GM12878 (cell line): ENCODE measurements around the gene UBE2J2. TPM values are rescaled to one million over a fixed set of nuclear protein-coding genes. Genes with fewer than 3 reads are reported as not detected.
A peak's percentile ranks its signal among the peaks of the same experiment; 100 is the strongest.

Experiments used
- ATAC-seq: fragments of 200-7000 bp; cut with Tn5 transposase; 3 replicates; pipeline ENCODE4 v1.9.1; 2020; ENCODE audit warnings: mild to moderate bottlenecking, moderate library complexity
- BruUV-seq: library from RNA; stranded (reverse); fragments of 400-500 nt; replicated peaks from 2 replicates; lab custom pipeline; 2021; lab: Mats Ljungman, UMichigan
- CTCF ChIA-PET: fragments of 300-600 bp; sonication (Branson Sonifier 250); formaldehyde crosslinking; extraction: SDS; loops from one replicate; lab custom pipeline; 2021; ENCODE audit warnings: inconsistent platforms; lab: Yijun Ruan, JAX
- POLR2A ChIA-PET: fragments of 350-600 bp; formaldehyde crosslinking; extraction: SDS; loops from one replicate; lab custom pipeline; 2021; ENCODE audit warnings: inconsistent platforms; lab: Charles Lee
- RAD21 ChIA-PET: fragments of 300-600 bp; sonication (Branson Sonifier 250); formaldehyde crosslinking; loops from one replicate; lab custom pipeline; 2023; ENCODE audit warnings: antibody characterized with exemption; ENCODE audit not compliant: unreplicated experiment; lab: Charles Lee
- SMC1A ChIA-PET: fragments of 300-600 bp; sonication (Branson Sonifier 250); formaldehyde crosslinking; loops from one replicate; lab custom pipeline; 2023; ENCODE audit not compliant: unreplicated experiment, uncharacterized antibody; lab: Charles Lee
- DNase-seq: peaks from one replicate; pipeline ENCODE4 v3.0.0-alpha.2; 2011; ENCODE audit warnings: low read depth, low spot score
- FAIRE-seq: peaks from 3 replicates; lab custom pipeline; 2011; peaks lifted over from hg19 to GRCh38; lab: Jason Lieb, UNC
- H2AFZ ChIP-seq: 2 replicates; pipeline ENCODE4 v1.6.0; 2011; ENCODE audit warnings: low read depth, low read length, control low read depth; ENCODE audit not compliant: control insufficient read depth
- H3K27ac ChIP-seq: 2 replicates; pipeline ENCODE4 v1.5.1; 2011; ENCODE audit warnings: control low read depth; ENCODE audit not compliant: control insufficient read depth, insufficient read depth
- H3K27me3 ChIP-seq, 2 experiments: replicated peaks in 1 of 2; 2 replicates each; pipeline versions ENCODE4 v1.6.0 to v1.6.1; 2011; ENCODE audit warnings: low read length in 1 of 2; ENCODE audit not compliant: control insufficient read depth in 2 of 2, insufficient read depth in 2 of 2
- H3K36me3 ChIP-seq, 2 experiments: 2 replicates each; pipeline ENCODE4 v1.5.1; 2011; ENCODE audit warnings: low read length in 1 of 2; ENCODE audit not compliant: control insufficient read depth in 2 of 2, insufficient read depth in 2 of 2
- H3K4me1 ChIP-seq: 2 replicates; pipeline ENCODE4 v1.6.1; 2011; ENCODE audit warnings: mild to moderate bottlenecking, low read length, moderate library complexity, mixed read lengths; ENCODE audit not compliant: control insufficient read depth, insufficient read depth
- H3K4me2 ChIP-seq: 2 replicates; pipeline ENCODE4 v1.6.0; 2011; ENCODE audit warnings: control low read depth; ENCODE audit not compliant: control insufficient read depth, insufficient read depth
- H3K4me3 ChIP-seq: fragments of 200-600 bp; sonication (generic); 2 replicates; pipeline ENCODE4 v1.5.1; 2016
- H3K79me2 ChIP-seq: 2 replicates; pipeline ENCODE4 v1.6.0; 2011; ENCODE audit warnings: low read length; ENCODE audit not compliant: control insufficient read depth, insufficient read depth
- H3K9ac ChIP-seq: 2 replicates; pipeline ENCODE4 v1.8.0; 2011; ENCODE audit warnings: low read length, control low read depth, mixed read lengths; ENCODE audit not compliant: control insufficient read depth, insufficient read depth
- H3K9me3 ChIP-seq: replicated peaks from 3 replicates; pipeline ENCODE4 v1.5.1; 2011; ENCODE audit warnings: mild to moderate bottlenecking, low read length; ENCODE audit not compliant: control insufficient read depth, insufficient read depth
- H4K20me1 ChIP-seq: 2 replicates; pipeline ENCODE4 v1.6.0; 2011; ENCODE audit not compliant: control insufficient read depth, insufficient read depth
- BHLHE40 ChIP-seq, 2 experiments: fragments of 450-650 bp in 1 of 2; IDR thresholded peaks; 2 replicates each; pipeline ENCODE4 v1.6.1; 2011 to 2017; ENCODE audit warnings: low read depth in 2 of 2, borderline replicate concordance in 1 of 2, improper control_type of control experiment in 1 of 2, low read length in 1 of 2, mild to moderate bottlenecking in 1 of 2
- CBX5 ChIP-seq: sonication (generic); IDR thresholded peaks from 2 replicates; pipeline ENCODE4 v1.6.1; 2016; ENCODE audit warnings: low read depth, moderate library complexity, mild to moderate bottlenecking, inconsistent platforms
- CHD1 ChIP-seq: IDR thresholded peaks from 2 replicates; pipeline ENCODE4 v1.6.1; 2012; ENCODE audit warnings: low read depth, low read length, improper control_type of control experiment
- DPF2 ChIP-seq: fragments of 450-650 bp; IDR thresholded peaks from 2 replicates; pipeline ENCODE4 v1.6.1; 2017; ENCODE audit warnings: mild to moderate bottlenecking
- HCFC1 ChIP-seq: fragments of 150-350 bp; IDR thresholded peaks from 2 replicates; pipeline ENCODE4 v1.6.1; 2014; ENCODE audit warnings: low read length
- MYB ChIP-seq: fragments of 150-350 bp; IDR thresholded peaks from 2 replicates; pipeline ENCODE4 v1.6.1; 2014; ENCODE audit warnings: mild to moderate bottlenecking, low read depth, low read length, borderline replicate concordance
- TCF12 ChIP-seq: IDR thresholded peaks from 2 replicates; pipeline ENCODE4 v1.6.1; 2011; ENCODE audit warnings: low read depth, mild to moderate bottlenecking, low read length
- WRNIP1 ChIP-seq: IDR thresholded peaks from 2 replicates; pipeline ENCODE4 v1.6.1; 2011; ENCODE audit warnings: low read depth, low read length, improper control_type of control experiment, borderline replicate concordance
- ZNF274 ChIP-seq: IDR thresholded peaks from one replicate; pipeline ENCODE4 v1.8.0; 2011; ENCODE audit not compliant: insufficient read length, insufficient read depth
- WGBS: methylation state at CpG from one replicate; pipeline ENCODE4 v1.1.6; 2016; ENCODE audit warnings: low lambda C conversion rate; ENCODE audit not compliant: insufficient replicate concordance, insufficient coverage; ENCODE audit errors: missing lambda C conversion rate; 5-methylcytosine and 5-hydroxymethylcytosine counted together
- in situ Hi-C: fragments of 300-500 bp; cut with MboI; formaldehyde crosslinking; loops from 9 replicates; pipeline ENCODE4 v1.14.3; 2018; ENCODE audit warnings: mixed read lengths
- intact Hi-C: fragments of 100-400 bp; cut with micrococcal nuclease; formaldehyde crosslinking; loops from one replicate; pipeline ENCODE4 v1.14.2; 2022; ENCODE audit not compliant: unreplicated experiment
- polyA plus RNA-seq, 11 experiments: library from polyadenylated mRNA; depleted of rRNA in 4 of 11; unstranded in 6 of 11; stranded (reverse) in 5 of 11; fragments of >200 nt; fragmentation: Nextera tagmentation in 4 of 11; fragmentation: Illumina TruSeq in 1 of 11; extraction: Ambion mirVana in 4 of 11; extraction: Trizol in 1 of 11; gene quantifications; 1 replicate in 1 of 11; 2 replicates in 10 of 11; pipeline versions ENCODE4 v1.2.1 to v1.2.3, GENCODE V29; 2011 to 2016; ENCODE audit warnings: inconsistent platforms in 2 of 11, missing spikeins in 2 of 11, low read depth in 1 of 11
- total RNA-seq, 4 experiments: library from RNA; depleted of rRNA in 3 of 4; stranded (reverse); fragments of >200 nt in 3 of 4; fragmentation: Illumina TruSeq in 1 of 4; extraction: Trizol in 1 of 4; gene quantifications; 2 replicates each; pipeline versions ENCODE4 v1.2.1 to v1.2.3, GENCODE V29; 2013 to 2021
- TF ChIP-seq, protein P1 (sequence below): IDR thresholded peaks from 2 replicates; pipeline ENCODE4 v1.6.1; 2011; ENCODE audit warnings: low read depth, low read length, improper control_type of control experiment, borderline replicate concordance

Gene UBE2J2
- total and polyA plus RNA-seq, 10 of the 15 experiments (the other 5 are each of a cell fraction or from before 2014, with no cell fraction given), result 0.72 to 70.5 (median 49.2) TPM

DNA sequence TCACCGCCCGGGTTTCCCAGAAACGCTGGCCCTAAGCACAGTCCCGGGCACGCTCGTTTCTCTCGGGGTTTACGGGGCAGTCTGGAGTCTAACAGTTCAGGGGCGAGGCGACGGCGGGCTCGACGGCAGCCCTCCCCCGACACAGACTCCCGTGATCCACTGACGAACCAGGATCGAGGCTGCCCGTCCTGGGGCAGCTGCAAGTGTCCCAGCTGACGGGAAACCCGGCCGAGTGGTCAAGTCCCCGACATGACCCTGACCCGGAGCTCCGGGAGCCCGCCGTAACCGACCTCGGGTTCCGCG, 494 bp downstream of the UBE2J2 start:
- no peak for ATAC-seq
- no peak overlapping the region for H2AFZ ChIP-seq

More for the DNA sequence above, 494 bp downstream of the UBE2J2 start:
- Histone ChIP-seq H3K4me2 (peak overlapping the region; percentile 100), H3K36me3 (peaks cover 1 to 6% of the 10 kb centered on the region in 2 experiments; a peak in 2 of 4 replicates), H4K20me1 (peaks cover 4% of the 10 kb centered on the region; the same call in 1 of the 2 replicates), H3K4me3 (peak overlapping the region; percentile 78), H3K27me3 (no peaks in the 10 kb centered on the region), H3K27ac (peak overlapping the region; percentile 78), H3K9ac (peak overlapping the region; percentile 92), H3K9me3 (no peaks in the 10 kb centered on the region), H3K79me2 (peaks cover 44% of the 10 kb centered on the region), H3K4me1 (peaks cover 18% of the 10 kb centered on the region)
- POLR2A ChIA-PET, result interaction anchor here (0.6 to 1.4 kb wide), 7 partner anchors 18 to 483 kb away, joined by 3 to 5 read pairs (median 4); partner anchors contain the start of gene ISG15
- CTCF ChIA-PET, result no interaction called here
- SMC1A ChIA-PET, result no interaction called here
- intact Hi-C loops (no loop called here), in situ Hi-C loops (no loop called here)
- RAD21 ChIA-PET, result interaction anchor here (0.7 kb wide), 2 partner anchors 162 to 241 kb away, joined by 4 read pairs; no protein-coding TSS in a partner anchor
- DNase-seq (no peak), FAIRE-seq (no peak)
- WGBS, result under 1% methylated on average over 31 of the region's 31 CpGs
- BruUV-seq, result no TSS peak
- TF ChIP-seq CHD1 (no peak), DPF2 (no peak), WRNIP1 (no peak), TCF12 (no peak), ZNF274 (no peak), CBX5 (no peak), BHLHE40 (IDR thresholded peaks at IDR 0.05; ENCODE audit: borderline replicate concordance in 1 of 2, low read depth in 2 of 2, low read length in 1 of 2) (no peak), HCFC1 (no peak), MYB (no peak)
- TF ChIP-seq, protein P1, sequence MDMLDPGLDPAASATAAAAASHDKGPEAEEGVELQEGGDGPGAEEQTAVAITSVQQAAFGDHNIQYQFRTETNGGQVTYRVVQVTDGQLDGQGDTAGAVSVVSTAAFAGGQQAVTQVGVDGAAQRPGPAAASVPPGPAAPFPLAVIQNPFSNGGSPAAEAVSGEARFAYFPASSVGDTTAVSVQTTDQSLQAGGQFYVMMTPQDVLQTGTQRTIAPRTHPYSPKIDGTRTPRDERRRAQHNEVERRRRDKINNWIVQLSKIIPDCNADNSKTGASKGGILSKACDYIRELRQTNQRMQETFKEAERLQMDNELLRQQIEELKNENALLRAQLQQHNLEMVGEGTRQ, result no peak
